GM23338 (cell line): Measurements from ENCODE around the gene TMEM229B. TPM values are rescaled to one million over a fixed set of nuclear protein-coding genes. Genes with fewer than 3 reads are reported as not detected.

Experiments
- ATAC-seq: fragments of 200-7000 bp; cut with Tn5 transposase; 3 replicates; pipeline ENCODE4 v1.9.1; 2020
- DNase-seq: peaks from one replicate; pipeline ENCODE4 v3.0.0-alpha.2; 2015; ENCODE audit warnings: low spot score
- H2AFZ ChIP-seq: fragments of 200-600 bp; sonication (generic); 2 replicates; pipeline ENCODE4 v1.8.0; 2016; ENCODE audit warnings: antibody characterized with exemption, mild to moderate bottlenecking, moderate library complexity
- H3F3A ChIP-seq: fragments of 200-600 bp; sonication (generic); replicated peaks from 2 replicates; pipeline ENCODE4 v1.8.0; 2017; ENCODE audit warnings: antibody characterized with exemption, mixed run types, low read depth
- H3K27ac ChIP-seq: fragments of 200-600 bp; sonication (generic); 2 replicates; pipeline ENCODE4 v1.6.1; 2016; ENCODE audit warnings: low read depth
- H3K27me3 ChIP-seq: fragments of 200-600 bp; sonication (generic); 2 replicates; pipeline ENCODE4 v1.8.0; 2016; ENCODE audit warnings: mild to moderate bottlenecking, mixed run types, moderate library complexity; ENCODE audit not compliant: insufficient read depth
- H3K36me3 ChIP-seq: fragments of 200-600 bp; sonication (generic); 2 replicates; pipeline ENCODE4 v1.8.0; 2016; ENCODE audit warnings: mild to moderate bottlenecking; ENCODE audit not compliant: insufficient read depth
- H3K4me1 ChIP-seq: fragments of 200-600 bp; sonication (generic); 2 replicates; pipeline ENCODE4 v1.8.0; 2016; ENCODE audit warnings: mild to moderate bottlenecking, moderate library complexity; ENCODE audit not compliant: insufficient read depth
- H3K4me2 ChIP-seq: fragments of 200-600 bp; sonication (generic); 2 replicates; pipeline ENCODE4 v1.7.1; 2017; ENCODE audit warnings: mixed run types
- H3K4me3 ChIP-seq: fragments of 200-600 bp; sonication (generic); 2 replicates; pipeline ENCODE4 v1.6.1; 2016; ENCODE audit warnings: mixed run types
- H3K79me2 ChIP-seq: fragments of 200-600 bp; sonication (generic); replicated peaks from 2 replicates; pipeline ENCODE4 v1.8.0; 2017; ENCODE audit warnings: mild to moderate bottlenecking; ENCODE audit not compliant: insufficient read depth
- H3K9me2 ChIP-seq: fragments of 200-600 bp; sonication (generic); 2 replicates; pipeline ENCODE4 v1.8.0; 2017; ENCODE audit not compliant: insufficient read depth
- H4K20me1 ChIP-seq: fragments of 200-600 bp; sonication (generic); replicated peaks from 2 replicates; pipeline ENCODE4 v1.8.0; 2017; ENCODE audit warnings: mild to moderate bottlenecking; ENCODE audit not compliant: insufficient read depth
- H3K27ac Mint-ChIP-seq: 2 replicates; pipeline ENCODE4 v1.8.0; 2020; ENCODE audit warnings: inconsistent platforms, mild to moderate bottlenecking, moderate library complexity, mixed read lengths
- H3K27me3 Mint-ChIP-seq: 3 replicates; pipeline ENCODE4 v1.8.0; 2022; ENCODE audit warnings: low read depth, mild to moderate bottlenecking, moderate library complexity, mixed read lengths, inconsistent platforms; ENCODE audit not compliant: insufficient read depth, poor library complexity
- H3K36me3 Mint-ChIP-seq: 3 replicates; pipeline ENCODE4 v1.8.0; 2021; ENCODE audit warnings: low read depth, mild to moderate bottlenecking, inconsistent platforms, moderate library complexity, mixed read lengths
- H3K4me1 Mint-ChIP-seq: 3 replicates; pipeline ENCODE4 v1.8.0; 2020; ENCODE audit warnings: mild to moderate bottlenecking, inconsistent platforms, mixed read lengths
- H3K4me3 Mint-ChIP-seq: 3 replicates; pipeline ENCODE4 v1.8.0; 2021; ENCODE audit warnings: moderate library complexity, mild to moderate bottlenecking, inconsistent platforms, mixed read lengths
- H3K9me3 Mint-ChIP-seq: 3 replicates; pipeline ENCODE4 v1.8.0; 2020; ENCODE audit warnings: moderate library complexity, mild to moderate bottlenecking, inconsistent platforms, mixed read lengths
- CREB1 ChIP-seq: fragments of 250-450 bp; sonication (Bioruptor Pico); IDR thresholded peaks from 2 replicates; pipeline ENCODE4 v1.5.0; 2020; ENCODE audit warnings: low read depth, mild to moderate bottlenecking, moderate library complexity
- CTCF ChIP-seq, 2 experiments: fragments of 200-600 bp in 1 of 2; sonication (generic) in 1 of 2; conservative IDR thresholded peaks; 2 replicates each; pipeline versions ENCODE4 v1.5.1 to v1.6.1; 2016 to 2017; ENCODE audit warnings: antibody characterized with exemption in 2 of 2, low read depth in 2 of 2, mild to moderate bottlenecking in 2 of 2, moderate library complexity in 1 of 2
- EZH2 ChIP-seq: fragments of 200-600 bp; sonication (generic); IDR thresholded peaks from one replicate; pipeline ENCODE4 v1.8.0; 2017; ENCODE audit warnings: antibody characterized with exemption, mild to moderate bottlenecking, low read depth; ENCODE audit not compliant: unreplicated experiment
- EZH2phosphoT487 ChIP-seq: fragments of 200-600 bp; sonication (generic); IDR thresholded peaks from one replicate; pipeline ENCODE4 v1.8.1; 2018; ENCODE audit warnings: antibody characterized with exemption; ENCODE audit not compliant: unreplicated experiment
- NANOG ChIP-seq: IDR thresholded peaks from 2 replicates; pipeline ENCODE4 v1.6.1; 2016; ENCODE audit warnings: antibody characterized with exemption, borderline replicate concordance
- STAT1 ChIP-seq: IDR thresholded peaks from one replicate; pipeline ENCODE4 v1.6.1; 2016; ENCODE audit warnings: antibody characterized with exemption; ENCODE audit not compliant: unreplicated experiment
- ZNF114 ChIP-seq: fragments of 250-450 bp; sonication (Bioruptor Pico); IDR thresholded peaks from 2 replicates; pipeline ENCODE4 v1.5.0; 2020; ENCODE audit warnings: mild to moderate bottlenecking, moderate library complexity
- polyA plus RNA-seq: library from polyadenylated mRNA; unstranded; fragments of >200 nt; fragmentation: Nextera tagmentation; extraction: Ambion mirVana; gene quantifications from 2 replicates; pipeline ENCODE4 v1.2.1, GENCODE V29; 2016
- total RNA-seq: library from RNA; depleted of rRNA; stranded (reverse); fragments of >200 nt; shearing (Covaris generic); gene quantifications from 2 replicates; pipeline ENCODE4 v1.2.3, GENCODE V29; 2014

Gene TMEM229B
- total and polyA plus RNA-seq, 2 experiments from 2014 or later = 0.42 to 2.4 TPM

- no peak overlapping the region for H3K27ac Mint-ChIP-seq
- H3K27me3 Mint-ChIP-seq = peaks cover 16% of the 10 kb centered on the region
- Histone ChIP-seq H3K36me3 (no peaks in the 10 kb centered on the region), H4K20me1 (no peaks in the 10 kb centered on the region), H3K4me1 (no peaks in the 10 kb centered on the region; the same call in 1 of the 2 replicates), H2AFZ (no peak overlapping the region), H3K27me3 (peaks cover 25% of the 10 kb centered on the region), H3F3A (0 out of 2 replicates have a peak, but pooled peaks cover 2% of the 10 kb centered on the region), H3K27ac (no peak overlapping the region), H3K4me2 (no peak overlapping the region), H3K79me2 (no peaks in the 10 kb centered on the region), H3K9me2 (no peaks in the 10 kb centered on the region), H3K4me3 (no peak overlapping the region)
- no peaks in the 10 kb centered on the region; the same call in 2 of the 3 replicates for H3K9me3 Mint-ChIP-seq
- TF ChIP-seq EZH2phosphoT487 = no peak
- H3K4me3 Mint-ChIP-seq = no peak overlapping the region
- ATAC-seq (no peak), DNase-seq (no peak)
- peaks cover 11% of the 10 kb centered on the region; the same call in 2 of the 3 replicates for H3K4me1 Mint-ChIP-seq
- no peaks in the 10 kb centered on the region for H3K36me3 Mint-ChIP-seq
Observed at GRCh38 chr14:67510836-67511235, 22.3 kb upstream of the TMEM229B start.

- no peaks in the 10 kb centered on the region for H3K79me2 ChIP-seq
- no peaks in the 10 kb centered on the region; the same call in 1 of the 2 replicates for H3K4me1 ChIP-seq
- H3F3A ChIP-seq = no peaks in the 10 kb centered on the region
- H3K27me3 ChIP-seq = peaks cover 20% of the 10 kb centered on the region
- H2AFZ ChIP-seq = no peak overlapping the region
- no peak overlapping the region for H3K4me2 ChIP-seq
- no peaks in the 10 kb centered on the region for H3K36me3 ChIP-seq
- no peak for TF ChIP-seq EZH2phosphoT487
- TF ChIP-seq EZH2 = no peak
- Mint-ChIP-seq H3K27me3 (peaks cover 11% of the 10 kb centered on the region), H3K27ac (no peak overlapping the region), H3K4me3 (no peak overlapping the region), H3K9me3 (no peaks in the 10 kb centered on the region; the same call in 2 of the 3 replicates), H3K4me1 (peaks cover 11% of the 10 kb centered on the region; the same call in 2 of the 3 replicates), H3K36me3 (no peaks in the 10 kb centered on the region)
- H3K4me3 ChIP-seq = no peak overlapping the region
- DNase-seq (no peak), ATAC-seq (no peak)
- no peak overlapping the region for H3K27ac ChIP-seq
- no peaks in the 10 kb centered on the region for H3K9me2 ChIP-seq
- no peaks in the 10 kb centered on the region for H4K20me1 ChIP-seq
Observed at GRCh38 chr14:67510121-67510520, 21.6 kb upstream of the TMEM229B start.

GRCh38 chr14:67508956-67509355 is 20.4 kb upstream of the TMEM229B start:
- no peak for ATAC-seq
- DNase-seq = no peak
- Mint-ChIP-seq H3K4me3 (no peak overlapping the region), H3K36me3 (no peaks in the 10 kb centered on the region), H3K9me3 (no peaks in the 10 kb centered on the region; the same call in 2 of the 3 replicates), H3K27ac (no peak overlapping the region), H3K27me3 (peaks cover 3% of the 10 kb centered on the region), H3K4me1 (peaks cover 9% of the 10 kb centered on the region; the same call in 2 of the 3 replicates)
- no peaks in the 10 kb centered on the region for H4K20me1 ChIP-seq
- H2AFZ ChIP-seq = no peak overlapping the region
- H3K36me3 ChIP-seq = no peaks in the 10 kb centered on the region
- no peak for TF ChIP-seq NANOG
- TF ChIP-seq CTCF (conservative IDR thresholded peaks at IDR 0.05; ENCODE audit: low read depth in 2 of 2) = no peak
- TF ChIP-seq EZH2 = no peak
- TF ChIP-seq CREB1 (CRISPR knock-in tag) = no peak
- no peak for TF ChIP-seq ZNF114 (CRISPR knock-in tag)
- TF ChIP-seq STAT1 = no peak
- peaks cover 10% of the 10 kb centered on the region for H3K27me3 ChIP-seq
- H3K27ac ChIP-seq = no peak overlapping the region
- no peaks in the 10 kb centered on the region for H3K79me2 ChIP-seq
- H3F3A ChIP-seq = no peaks in the 10 kb centered on the region
- H3K4me1 ChIP-seq = no peaks in the 10 kb centered on the region; the same call in 1 of the 2 replicates
- H3K4me3 ChIP-seq = no peak overlapping the region
- H3K9me2 ChIP-seq = no peaks in the 10 kb centered on the region
- no peak overlapping the region for H3K4me2 ChIP-seq
